Neuronal stem cell (in vitro differentiated cells): Measurements from ENCODE around the gene KIAA0825.

ENCODE experiments used
- DNase-seq: peaks from one replicate; pipeline ENCODE4 v3.0.0-alpha.2; 2013; ENCODE audit warnings: low spot score
- H2AFZ ChIP-seq: one replicate; pipeline ENCODE4 v1.6.1; 2013; ENCODE audit warnings: mild to moderate bottlenecking, low read length, inconsistent platforms
- H2AK5ac ChIP-seq: 2 replicates; pipeline ENCODE4 v1.6.1; 2013; ENCODE audit warnings: low read depth, mild to moderate bottlenecking, inconsistent platforms, low read length, moderate library complexity, mixed read lengths
- H2BK120ac ChIP-seq: 2 replicates; pipeline ENCODE4 v1.6.1; 2013; ENCODE audit warnings: low read depth, mild to moderate bottlenecking, inconsistent platforms, low read length, moderate library complexity, mixed read lengths
- H2BK12ac ChIP-seq: one replicate; pipeline ENCODE4 v1.6.1; 2013; ENCODE audit warnings: low read length, inconsistent platforms
- H2BK15ac ChIP-seq: 2 replicates; pipeline ENCODE4 v1.6.1; 2013; ENCODE audit warnings: mild to moderate bottlenecking, low read length, inconsistent platforms, mixed read lengths
- H2BK5ac ChIP-seq: one replicate; pipeline ENCODE4 v1.6.1; 2013; ENCODE audit warnings: inconsistent platforms, mild to moderate bottlenecking, low read length, moderate library complexity
- H3K14ac ChIP-seq: one replicate; pipeline ENCODE4 v1.6.1; 2013; ENCODE audit warnings: low read length, inconsistent platforms
- H3K18ac ChIP-seq: 2 replicates; pipeline ENCODE4 v1.6.1; 2013; ENCODE audit warnings: low read length, inconsistent platforms
- H3K23ac ChIP-seq: 2 replicates; pipeline ENCODE4 v1.6.1; 2013; ENCODE audit warnings: low read depth, mild to moderate bottlenecking, mixed read lengths, low read length, inconsistent platforms; ENCODE audit not compliant: poor library complexity
- H3K27ac ChIP-seq: replicated peaks from 3 replicates; pipeline ENCODE4 v1.5.1; 2013; ENCODE audit warnings: low read length, inconsistent platforms
- H3K27me3 ChIP-seq, 3 experiments: 2 replicates each; pipeline ENCODE4 v1.6.1; 2013; ENCODE audit warnings: low read length in 3 of 3, mild to moderate bottlenecking in 2 of 3, inconsistent platforms in 1 of 3, low read depth in 1 of 3, mixed read lengths in 1 of 3, moderate library complexity in 1 of 3; ENCODE audit not compliant: control insufficient read depth in 3 of 3, insufficient read depth in 3 of 3
- H3K36me3 ChIP-seq, 2 donors: replicated peaks in 1 of 2; 2 replicates each; pipeline ENCODE4 v1.6.1; 2013; ENCODE audit warnings: low read length in 2 of 2; ENCODE audit not compliant: control insufficient read depth in 2 of 2, insufficient read depth in 2 of 2
- H3K4ac ChIP-seq: 2 replicates; pipeline ENCODE4 v1.6.1; 2013; ENCODE audit warnings: inconsistent platforms, mild to moderate bottlenecking, low read length, moderate library complexity
- H3K4me1 ChIP-seq, 2 donors: 1 replicate in 1 of 2; 2 replicates in 1 of 2; pipeline ENCODE4 v1.6.1; 2013; ENCODE audit warnings: low read length in 2 of 2, low read depth in 1 of 2; ENCODE audit not compliant: control insufficient read depth in 2 of 2, insufficient read depth in 1 of 2
- H3K4me2 ChIP-seq: one replicate; pipeline ENCODE4 v1.6.1; 2013; ENCODE audit warnings: mild to moderate bottlenecking, low read length, inconsistent platforms; ENCODE audit not compliant: insufficient read depth, poor library complexity, severe bottlenecking
- H3K4me3 ChIP-seq, 2 donors: 2 replicates each; pipeline ENCODE4 v1.5.1; 2013; ENCODE audit warnings: low read length in 2 of 2, mild to moderate bottlenecking in 2 of 2, inconsistent platforms in 1 of 2, moderate library complexity in 1 of 2
- H3K79me1 ChIP-seq: one replicate; pipeline ENCODE4 v1.6.1; 2013; ENCODE audit warnings: low read depth, mild to moderate bottlenecking, inconsistent platforms, low read length, moderate library complexity
- H3K9ac ChIP-seq: one replicate; pipeline ENCODE4 v1.6.1; 2013; ENCODE audit warnings: mild to moderate bottlenecking, low read depth, low read length, inconsistent platforms; ENCODE audit not compliant: poor library complexity
- H3K9me3 ChIP-seq, 2 donors: replicated peaks in 1 of 2; 2 replicates each; pipeline versions ENCODE3 to v1.6.1; 2013; ENCODE audit warnings: low read length in 2 of 2, mild to moderate bottlenecking in 2 of 2, inconsistent platforms in 1 of 2, low read depth in 1 of 2, mixed read lengths in 1 of 2, moderate library complexity in 1 of 2; ENCODE audit not compliant: control insufficient read depth in 2 of 2, insufficient read depth in 1 of 2
- H4K8ac ChIP-seq: one replicate; pipeline ENCODE4 v1.6.1; 2013; ENCODE audit warnings: low read depth, mild to moderate bottlenecking, inconsistent platforms, low read length, moderate library complexity
- H4K91ac ChIP-seq: one replicate; pipeline ENCODE4 v1.6.1; 2013; ENCODE audit warnings: low read length, low read depth, mild to moderate bottlenecking, inconsistent platforms; ENCODE audit not compliant: poor library complexity
- WGBS, 2 donors: extraction: QIAGEN DNeasy Blood & Tissue Kit; methylation state at CpG; one replicate each; pipeline ENCODE4 v1.1.7; 2013; ENCODE audit warnings: missing lambda C conversion rate in 2 of 2, mixed read lengths in 1 of 2; ENCODE audit not compliant: insufficient read length in 2 of 2, insufficient replicate concordance in 1 of 2; ENCODE audit errors: extremely low coverage in 2 of 2; 5-methylcytosine and 5-hydroxymethylcytosine counted together

The KIAA0825 gene

DNA sequence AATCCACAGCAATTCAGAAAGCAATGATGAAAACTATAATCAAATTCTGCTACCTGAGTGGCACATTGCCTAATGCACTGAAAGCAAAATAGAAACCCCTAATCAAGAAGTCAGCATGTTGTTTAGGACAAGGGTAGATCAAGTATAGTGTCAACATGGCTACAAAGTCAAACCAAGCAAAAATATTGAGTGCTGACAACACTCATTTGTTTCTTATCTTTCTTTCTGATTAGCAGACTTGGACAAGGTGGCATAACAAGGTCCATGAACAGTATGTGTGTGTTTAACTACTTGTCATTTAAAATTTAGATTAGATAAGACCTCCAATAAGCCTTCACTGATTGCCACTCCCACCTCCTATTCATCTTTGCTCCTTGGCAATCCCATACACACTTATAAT lies 332.4 kb downstream of the KIAA0825 start:
- Histone ChIP-seq H3K4me1 (peaks cover 0 to 3% of the 10 kb centered on the region in 2 donors), H3K18ac (no peak overlapping the region), H3K4me3 (no peak overlapping the region), H3K79me1 (no peaks in the 10 kb centered on the region), H3K4ac (no peak overlapping the region), H3K9me3 (no peaks in the 10 kb centered on the region), H3K9ac (no peak overlapping the region), H3K27me3 (no peaks in the 10 kb centered on the region), H2BK12ac (no peak overlapping the region), H2AFZ (peak overlapping the region; percentile 19), H3K14ac (no peak overlapping the region), H4K91ac (no peak overlapping the region), H2BK5ac (no peak overlapping the region), H3K23ac (no peak overlapping the region), H3K4me2 (no peak overlapping the region), H3K27ac (no peak overlapping the region), H3K36me3 (no peaks in the 10 kb centered on the region), H2BK120ac (no peak overlapping the region), H4K8ac (no peak overlapping the region), H2BK15ac (no peak overlapping the region), H2AK5ac (no peak overlapping the region)
- no peak for DNase-seq

DNA sequence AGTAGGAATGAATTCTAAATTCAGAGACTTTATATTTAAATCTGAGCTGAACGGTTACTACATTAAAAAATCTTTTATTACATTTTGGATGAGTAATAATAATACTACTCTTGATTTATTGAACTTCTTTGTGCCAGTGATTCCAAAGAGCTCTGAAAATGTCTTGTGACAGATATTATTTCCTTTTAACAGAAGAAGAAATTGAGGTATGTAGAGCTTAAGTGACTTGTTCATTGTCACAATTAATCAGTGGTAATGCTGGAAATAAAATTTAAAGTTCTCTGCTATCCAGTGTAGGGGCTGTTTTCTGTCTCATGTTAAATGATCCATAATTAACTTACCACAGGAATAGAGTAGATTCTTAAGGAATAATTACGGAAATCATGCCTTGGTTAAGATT lies 335.3 kb downstream of the KIAA0825 start:
- Histone ChIP-seq H3K27ac (no peak overlapping the region), H3K9me3 (no peaks in the 10 kb centered on the region), H2BK5ac (no peak overlapping the region), H3K4me2 (no peak overlapping the region), H2BK12ac (no peak overlapping the region), H3K14ac (no peak overlapping the region), H2AK5ac (no peak overlapping the region), H4K8ac (no peak overlapping the region), H2AFZ (no peak overlapping the region), H4K91ac (no peak overlapping the region), H2BK15ac (no peak overlapping the region), H2BK120ac (no peak overlapping the region), H3K18ac (no peak overlapping the region), H3K79me1 (no peaks in the 10 kb centered on the region), H3K4me1 (peaks cover 0 to 3% of the 10 kb centered on the region in 2 donors), H3K9ac (no peak overlapping the region), H3K23ac (no peak overlapping the region), H3K4me3 (no peak overlapping the region), H3K4ac (no peak overlapping the region), H3K36me3 (no peaks in the 10 kb centered on the region), H3K27me3 (no peaks in the 10 kb centered on the region)
- WGBS, 2 donors, result no CpG with 5 or more reads among the region's 2 CpGs
- no peak for DNase-seq

DNA sequence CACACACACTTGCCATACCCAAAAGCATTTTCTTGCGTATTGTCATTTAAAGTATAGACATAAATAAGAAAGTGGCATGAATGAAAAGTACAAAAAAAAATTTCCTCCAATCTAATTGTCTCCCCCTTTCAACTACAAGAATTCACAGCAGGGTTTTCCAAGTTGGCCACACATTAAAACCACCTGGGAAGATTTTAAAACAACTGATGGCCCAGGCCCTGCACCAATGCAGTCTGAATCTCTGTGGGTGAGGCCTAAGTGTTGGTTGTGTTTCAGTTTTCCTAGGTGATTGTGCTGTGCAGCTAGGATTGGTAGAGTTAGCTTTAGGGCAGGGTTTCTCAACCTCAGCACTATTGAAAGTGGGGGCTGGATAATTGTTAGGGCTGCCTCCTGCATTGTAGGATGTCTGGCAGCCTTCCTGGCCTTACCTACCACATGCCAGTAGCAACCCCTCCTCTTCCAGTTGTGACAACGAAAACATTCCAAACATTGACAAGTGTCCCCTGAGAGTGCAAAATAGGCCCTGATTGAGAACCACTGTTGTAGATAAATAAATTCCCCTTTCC lies 337.1 kb downstream of the KIAA0825 start:
- no peaks in the 10 kb centered on the region for H3K9me3 ChIP-seq
- no peak overlapping the region for H3K9ac ChIP-seq
- H2AK5ac ChIP-seq, result no peak overlapping the region
- no peak overlapping the region for H3K23ac ChIP-seq
- H3K79me1 ChIP-seq, result no peaks in the 10 kb centered on the region
- H2BK15ac ChIP-seq, result no peak overlapping the region
- no peak overlapping the region for H2BK120ac ChIP-seq
- H3K4me3 ChIP-seq, result no peak overlapping the region
- no peak overlapping the region for H3K14ac ChIP-seq
- DNase-seq, result no peak
- no peak overlapping the region for H4K8ac ChIP-seq
- H3K4ac ChIP-seq, result no peak overlapping the region
- H3K4me1 ChIP-seq, result peaks cover 0 to 3% of the 10 kb centered on the region in 2 donors
- H3K27ac ChIP-seq, result no peak overlapping the region
- no peaks in the 10 kb centered on the region for H3K27me3 ChIP-seq
- no peaks in the 10 kb centered on the region for H3K36me3 ChIP-seq
- no peak overlapping the region for H3K4me2 ChIP-seq
- H3K18ac ChIP-seq, result no peak overlapping the region
- H4K91ac ChIP-seq, result no peak overlapping the region
- H2BK5ac ChIP-seq, result no peak overlapping the region
- no CpG with 5 or more reads among the region's 2 CpGs for WGBS, 2 donors
- H2AFZ ChIP-seq, result no peak overlapping the region
- H2BK12ac ChIP-seq, result no peak overlapping the region

DNA sequence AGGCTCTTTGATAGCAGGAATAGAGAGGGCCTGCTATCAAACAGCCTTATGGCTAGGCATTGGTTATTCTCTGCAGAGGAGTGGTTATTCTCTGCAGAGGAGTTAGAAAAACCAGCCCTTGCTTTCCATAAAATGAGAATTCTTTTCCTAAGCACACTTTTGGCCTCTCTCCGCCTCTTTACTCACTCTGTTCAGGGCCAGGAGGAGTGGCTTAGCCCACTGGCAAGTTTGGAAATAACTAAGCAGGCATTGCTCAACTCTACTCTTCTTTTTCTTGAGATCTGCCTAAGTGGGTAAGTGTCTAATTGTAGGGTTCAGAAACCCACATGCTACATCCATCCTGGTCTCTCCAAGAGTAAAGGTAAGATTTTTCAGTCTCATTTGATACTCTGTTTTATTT lies 341.7 kb downstream of the KIAA0825 start:
- no peak for DNase-seq
- no peaks in the 10 kb centered on the region for H3K36me3 ChIP-seq
- H3K23ac ChIP-seq, result no peak overlapping the region
- no peak overlapping the region for H3K4me3 ChIP-seq
- no peak overlapping the region for H2BK5ac ChIP-seq
- no peak overlapping the region for H4K8ac ChIP-seq
- no peak overlapping the region for H3K4ac ChIP-seq
- H2AK5ac ChIP-seq, result no peak overlapping the region
- no CpG with 5 or more reads among the region's 1 CpG for WGBS, 2 donors
- no peak overlapping the region for H3K18ac ChIP-seq
- H3K9me3 ChIP-seq, result no peaks in the 10 kb centered on the region
- H3K27me3 ChIP-seq, result no peaks in the 10 kb centered on the region
- no peak overlapping the region for H3K4me2 ChIP-seq
- no peak overlapping the region for H3K27ac ChIP-seq
- H3K9ac ChIP-seq, result no peak overlapping the region
- no peak overlapping the region for H2BK15ac ChIP-seq
- no peak overlapping the region for H2BK12ac ChIP-seq
- no peaks in the 10 kb centered on the region for H3K79me1 ChIP-seq
- H2AFZ ChIP-seq, result no peak overlapping the region
- H3K14ac ChIP-seq, result no peak overlapping the region
- H2BK120ac ChIP-seq, result no peak overlapping the region
- no peak overlapping the region for H4K91ac ChIP-seq
- peaks cover 0 to 3% of the 10 kb centered on the region in 2 donors for H3K4me1 ChIP-seq
